Calu3 (cell line): ENCODE data around the gene MAN2A2. TPM values are rescaled to one million over a fixed set of nuclear protein-coding genes. Genes with fewer than 3 reads are reported as not detected.
"Not testable (repeated sequence)": the region's sequence is repeated elsewhere in the genome, so short reads cannot be mapped to it uniquely, and the experiment has no call there.

Experiments
- BruUV-seq: library from RNA; stranded (reverse); fragments of 400-500 nt; replicated peaks from 2 replicates; lab custom pipeline; 2021; lab: Mats Ljungman, UMichigan
- CTCF ChIA-PET: fragments of 300-600 bp; sonication (Branson Sonifier 250); formaldehyde crosslinking; loops from one replicate; lab custom pipeline; 2022; ENCODE audit warnings: antibody characterized with exemption; lab: Charles Lee
- DNase-seq: peaks from one replicate; pipeline ENCODE4 v3.0.0; 2022
- H3K27ac Mint-ChIP-seq: one replicate; pipeline ENCODE4 v1.8.0; 2022; ENCODE audit warnings: mixed read lengths; ENCODE audit not compliant: unreplicated experiment
- H3K27me3 Mint-ChIP-seq: one replicate; pipeline ENCODE4 v1.8.0; 2022; ENCODE audit warnings: mixed read lengths; ENCODE audit not compliant: unreplicated experiment
- H3K36me3 Mint-ChIP-seq: one replicate; pipeline ENCODE4 v1.8.0; 2022; ENCODE audit warnings: mild to moderate bottlenecking, moderate library complexity, mixed read lengths; ENCODE audit not compliant: insufficient read depth, unreplicated experiment
- H3K4me1 Mint-ChIP-seq: one replicate; pipeline ENCODE4 v1.8.0; 2022; ENCODE audit warnings: mild to moderate bottlenecking, low read depth, mixed read lengths; ENCODE audit not compliant: unreplicated experiment
- H3K4me3 Mint-ChIP-seq: one replicate; pipeline ENCODE4 v1.8.0; 2022; ENCODE audit warnings: mild to moderate bottlenecking, low read depth, moderate library complexity, mixed read lengths; ENCODE audit not compliant: unreplicated experiment
- H3K9me3 Mint-ChIP-seq: one replicate; pipeline ENCODE4 v1.8.0; 2022; ENCODE audit warnings: low read depth, mixed read lengths; ENCODE audit not compliant: unreplicated experiment
- intact Hi-C: fragments of 100-400 bp; cut with micrococcal nuclease; formaldehyde crosslinking; loops from one replicate; pipeline ENCODE4 v1.10.0; 2022; ENCODE audit not compliant: unreplicated experiment
- total RNA-seq: library from RNA; stranded (reverse); gene quantifications from 2 replicates; pipeline ENCODE4 v1.2.3, GENCODE V29; 2022
- TF ChIP-seq, protein P1 (sequence below): fragments of 200-600 bp; IDR thresholded peaks from one replicate; pipeline ENCODE4 v1.8.0; 2022; ENCODE audit warnings: antibody characterized with exemption; ENCODE audit not compliant: unreplicated experiment

The MAN2A2 gene
- total RNA-seq, 1 experiment from 2014 or later: 58.5 TPM

DNA sequence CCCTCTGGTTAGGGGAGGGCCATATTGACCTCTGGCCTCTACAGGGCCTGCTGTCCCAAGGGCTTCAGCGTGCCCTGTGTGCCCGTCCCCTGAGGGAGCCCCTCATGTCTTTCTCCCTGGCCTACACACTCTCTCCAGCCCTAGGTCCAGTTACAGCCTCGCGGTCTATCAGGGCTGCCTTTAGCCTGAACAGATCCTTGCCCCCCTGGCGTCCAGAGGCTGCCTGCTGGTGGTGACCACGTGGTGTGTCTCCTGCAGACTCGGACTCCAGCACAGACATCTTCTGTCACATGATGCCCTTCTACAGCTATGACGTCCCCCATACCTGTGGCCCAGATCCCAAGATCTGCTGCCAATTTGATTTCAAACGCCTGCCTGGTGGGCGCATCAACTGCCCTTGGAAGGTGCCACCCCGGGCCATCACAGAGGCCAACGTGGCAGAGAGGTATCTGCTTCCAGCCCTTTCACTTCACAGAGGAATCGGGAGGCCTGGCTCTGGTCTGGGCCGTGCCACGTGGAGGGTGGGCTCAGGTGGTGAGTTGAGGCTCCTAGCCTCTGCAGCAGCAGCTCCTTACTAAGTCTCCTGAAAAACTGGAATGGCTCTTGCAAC, 4.1 kb downstream of the MAN2A2 start:
- intact Hi-C loops: no loop called here
- Mint-ChIP-seq H3K4me1 (no peaks in the 10 kb centered on the region), H3K36me3 (peaks cover 26% of the 10 kb centered on the region), H3K27ac (no peak overlapping the region), H3K9me3 (no peaks in the 10 kb centered on the region), H3K4me3 (no peak overlapping the region), H3K27me3 (no peaks in the 10 kb centered on the region)
- no peak for DNase-seq
- CTCF ChIA-PET: no interaction called here
- no TSS peak for BruUV-seq
- TF ChIP-seq, protein P1, sequence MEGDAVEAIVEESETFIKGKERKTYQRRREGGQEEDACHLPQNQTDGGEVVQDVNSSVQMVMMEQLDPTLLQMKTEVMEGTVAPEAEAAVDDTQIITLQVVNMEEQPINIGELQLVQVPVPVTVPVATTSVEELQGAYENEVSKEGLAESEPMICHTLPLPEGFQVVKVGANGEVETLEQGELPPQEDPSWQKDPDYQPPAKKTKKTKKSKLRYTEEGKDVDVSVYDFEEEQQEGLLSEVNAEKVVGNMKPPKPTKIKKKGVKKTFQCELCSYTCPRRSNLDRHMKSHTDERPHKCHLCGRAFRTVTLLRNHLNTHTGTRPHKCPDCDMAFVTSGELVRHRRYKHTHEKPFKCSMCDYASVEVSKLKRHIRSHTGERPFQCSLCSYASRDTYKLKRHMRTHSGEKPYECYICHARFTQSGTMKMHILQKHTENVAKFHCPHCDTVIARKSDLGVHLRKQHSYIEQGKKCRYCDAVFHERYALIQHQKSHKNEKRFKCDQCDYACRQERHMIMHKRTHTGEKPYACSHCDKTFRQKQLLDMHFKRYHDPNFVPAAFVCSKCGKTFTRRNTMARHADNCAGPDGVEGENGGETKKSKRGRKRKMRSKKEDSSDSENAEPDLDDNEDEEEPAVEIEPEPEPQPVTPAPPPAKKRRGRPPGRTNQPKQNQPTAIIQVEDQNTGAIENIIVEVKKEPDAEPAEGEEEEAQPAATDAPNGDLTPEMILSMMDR: no peak

DNA sequence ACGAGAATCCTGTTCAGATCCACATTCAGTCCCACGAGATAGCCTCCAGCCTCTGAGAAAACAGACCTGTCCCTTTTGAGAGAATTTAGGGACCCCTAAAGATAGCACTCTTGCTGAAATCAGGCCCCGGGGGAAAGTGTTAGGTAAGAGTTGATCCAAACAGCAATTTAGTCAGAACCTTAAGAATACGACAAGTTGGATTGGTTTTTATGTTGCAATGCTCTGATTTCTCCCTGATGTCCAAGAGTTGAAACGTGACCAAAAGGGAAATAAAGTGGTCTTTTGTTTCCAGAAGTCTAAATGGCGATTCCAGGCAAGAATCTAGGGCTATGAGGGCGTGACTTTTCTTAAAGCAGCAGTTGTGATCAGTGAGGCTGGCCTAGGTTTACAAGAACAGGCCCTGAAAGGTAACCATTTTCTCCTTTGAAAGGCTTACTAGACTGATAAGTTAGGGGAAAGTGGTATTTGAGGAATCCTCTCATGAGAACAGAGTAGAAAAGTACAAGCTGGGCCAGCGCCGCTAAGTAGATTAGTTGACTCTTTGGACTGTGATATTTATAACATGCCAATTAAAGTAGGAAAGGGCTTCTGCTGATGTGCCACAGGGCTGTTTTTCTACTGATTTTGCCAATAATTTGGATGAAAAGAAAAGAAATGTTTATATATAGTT, 4.9 kb downstream of the MAN2A2 start:
- CTCF ChIA-PET: no interaction called here
- H3K36me3 Mint-ChIP-seq: peaks cover 26% of the 10 kb centered on the region
- intact Hi-C loops: no loop called here
- BruUV-seq: no TSS peak
- no peak overlapping the region for H3K27ac Mint-ChIP-seq
- H3K27me3 Mint-ChIP-seq: no peaks in the 10 kb centered on the region
- TF ChIP-seq, protein P1: no peak
- no peaks in the 10 kb centered on the region for H3K9me3 Mint-ChIP-seq
- H3K4me3 Mint-ChIP-seq: no peak overlapping the region
- H3K4me1 Mint-ChIP-seq: no peaks in the 10 kb centered on the region
- no peak for DNase-seq

DNA sequence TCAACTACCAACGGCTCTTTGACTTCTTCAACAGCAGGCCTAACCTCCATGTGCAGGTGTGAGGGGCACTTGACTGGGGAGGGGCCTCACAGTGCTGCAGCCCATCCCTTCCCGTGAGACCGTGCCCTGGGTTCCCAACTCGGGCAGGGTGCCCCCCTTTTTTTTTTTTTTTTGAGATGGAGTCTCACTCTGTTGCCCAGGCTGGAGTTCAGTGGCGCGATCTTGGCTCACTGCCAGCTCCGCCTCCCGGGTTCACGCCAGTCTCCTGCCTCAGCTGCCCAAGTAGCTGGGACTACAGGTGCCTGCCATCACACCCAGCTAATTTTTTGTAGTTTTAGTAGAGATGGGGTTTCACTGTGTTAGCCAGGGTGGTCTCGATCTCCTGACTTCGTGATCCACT, 6.3 kb downstream of the MAN2A2 start:
- DNase-seq, H3K4me3 Mint-ChIP-seq, H3K27ac Mint-ChIP-seq, H3K27me3 Mint-ChIP-seq, H3K9me3 Mint-ChIP-seq, H3K4me1 Mint-ChIP-seq, BruUV-seq, CTCF ChIA-PET, intact Hi-C loops: not testable (repeated sequence)
- peaks cover 21% of the 10 kb centered on the region for H3K36me3 Mint-ChIP-seq

DNA sequence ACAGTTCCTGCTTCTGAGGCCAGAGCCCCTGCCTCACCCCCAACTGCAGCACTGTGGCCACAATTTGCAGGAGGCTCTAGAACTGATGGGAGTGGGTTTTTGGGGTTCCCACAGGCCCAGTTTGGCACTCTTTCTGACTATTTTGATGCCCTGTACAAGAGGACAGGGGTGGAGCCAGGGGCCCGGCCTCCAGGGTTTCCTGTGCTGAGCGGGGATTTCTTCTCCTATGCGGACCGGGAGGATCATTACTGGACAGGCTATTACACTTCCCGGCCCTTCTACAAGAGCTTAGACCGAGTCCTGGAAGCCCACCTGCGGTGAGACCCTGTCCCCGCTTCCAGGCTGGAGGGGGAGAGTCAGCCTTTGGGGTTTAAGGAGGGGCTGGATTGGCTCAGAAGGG, 6.9 kb downstream of the MAN2A2 start:
- H3K9me3 Mint-ChIP-seq: no peaks in the 10 kb centered on the region
- TF ChIP-seq, protein P1: no peak
- CTCF ChIA-PET: no interaction called here
- no peak overlapping the region for H3K4me3 Mint-ChIP-seq
- DNase-seq: no peak
- no TSS peak for BruUV-seq
- H3K36me3 Mint-ChIP-seq: peaks cover 21% of the 10 kb centered on the region
- intact Hi-C loops: no loop called here
- no peaks in the 10 kb centered on the region for H3K27me3 Mint-ChIP-seq
- H3K27ac Mint-ChIP-seq: no peak overlapping the region
- no peaks in the 10 kb centered on the region for H3K4me1 Mint-ChIP-seq
